Stimulated activated CD4-positive, alpha-beta T cell treated with anti-CD3 and anti-CD28 coated beads, Interleukin-4, amount 100 ng/mL, for 1 hour (primary cell): ENCODE data around the gene RASAL3.
"Not testable (repeated sequence)": the region's sequence is repeated elsewhere in the genome, so short reads cannot be mapped to it uniquely, and the experiment has no call there.

Source experiments
- DNase-seq: peaks from one replicate; pipeline ENCODE4 v3.0.0-alpha.2; 2020

RASAL3 gene

GRCh38 chr19:15418579-15419412 lies 45.5 kb downstream of the RASAL3 start, which contains the start of gene AKAP8L:
AKAP8L (minus strand) TSS chr19:15418988; CDS start chr19:15418923, 65 bp downstream.
- peak; percentile 97 for DNase-seq

GRCh38 chr19:15418231-15418578 lies 46.1 kb downstream of the RASAL3 start:
- DNase-seq, result peak; percentile 20

DNA sequence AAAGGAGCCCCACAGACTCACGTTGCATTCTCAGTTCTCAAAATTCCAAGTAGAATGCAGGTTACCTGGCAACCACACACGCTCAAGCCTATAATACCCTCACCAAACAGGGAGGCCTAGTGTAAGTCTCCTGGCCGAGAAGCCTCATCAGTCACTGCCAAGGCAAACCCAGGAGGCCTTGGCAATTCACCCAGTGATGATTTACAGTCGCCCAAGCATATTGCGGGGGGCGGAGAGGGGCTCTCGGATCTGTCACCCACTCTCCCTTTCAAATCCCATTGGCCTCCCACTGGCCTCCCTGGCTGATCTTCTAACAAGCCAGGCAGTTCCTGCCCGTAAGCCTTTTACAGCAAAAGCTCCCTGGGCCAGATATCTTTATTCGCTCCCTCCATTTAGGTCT lies 46.6 kb downstream of the RASAL3 start:
- no peak for DNase-seq

DNA sequence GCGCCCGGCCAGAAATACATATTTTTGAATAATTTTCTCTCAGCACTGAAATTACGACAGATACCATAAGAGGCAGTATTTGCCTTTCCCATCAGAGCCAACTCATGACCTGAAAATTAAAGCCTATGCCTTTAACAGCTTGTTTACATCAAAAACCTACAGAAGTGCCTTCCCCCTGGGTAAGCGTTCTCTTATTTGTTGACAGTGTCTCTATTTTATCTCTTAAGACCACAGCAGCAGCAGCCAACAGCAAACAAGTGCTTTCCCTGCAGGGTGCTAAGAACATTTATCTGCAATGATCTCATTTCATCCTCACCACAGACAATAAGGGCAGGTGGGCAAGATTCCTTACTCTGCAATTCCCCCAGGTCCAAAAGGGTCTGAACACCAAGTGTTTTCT lies 51.5 kb downstream of the RASAL3 start:
- DNase-seq, result no peak

- DNase-seq, result not testable (repeated sequence)
Observed at GRCh38 chr19:15411351-15411750, 53.0 kb downstream of the RASAL3 start.

DNA sequence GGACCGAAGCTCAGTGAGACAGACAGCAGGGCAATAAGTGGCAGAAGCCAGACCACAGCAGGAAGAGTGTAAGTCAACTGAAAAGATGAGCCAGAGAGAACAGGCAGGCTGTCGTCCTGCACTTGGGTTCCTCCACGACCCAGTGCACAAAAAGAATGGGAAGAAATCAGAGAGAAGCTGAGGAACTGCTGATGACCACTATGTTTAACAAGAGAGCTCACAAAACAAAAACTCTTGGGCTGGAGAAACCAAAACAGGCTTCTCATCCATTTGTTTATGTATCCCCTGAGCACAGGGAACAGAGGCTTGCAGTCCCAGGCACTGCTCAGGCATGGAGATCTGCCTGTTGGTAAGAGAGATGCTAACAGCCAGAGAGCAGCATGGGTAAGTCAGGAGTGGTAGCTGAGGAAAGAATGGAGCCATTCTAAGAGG lies 59.5 kb downstream of the RASAL3 start:
- no peak for DNase-seq

- no peak for DNase-seq
Observed at GRCh38 chr19:15404097-15404779, 60.1 kb downstream of the RASAL3 start.

GRCh38 chr19:15403151-15403531 lies 61.2 kb downstream of the RASAL3 start:
- DNase-seq, result no peak

DNA sequence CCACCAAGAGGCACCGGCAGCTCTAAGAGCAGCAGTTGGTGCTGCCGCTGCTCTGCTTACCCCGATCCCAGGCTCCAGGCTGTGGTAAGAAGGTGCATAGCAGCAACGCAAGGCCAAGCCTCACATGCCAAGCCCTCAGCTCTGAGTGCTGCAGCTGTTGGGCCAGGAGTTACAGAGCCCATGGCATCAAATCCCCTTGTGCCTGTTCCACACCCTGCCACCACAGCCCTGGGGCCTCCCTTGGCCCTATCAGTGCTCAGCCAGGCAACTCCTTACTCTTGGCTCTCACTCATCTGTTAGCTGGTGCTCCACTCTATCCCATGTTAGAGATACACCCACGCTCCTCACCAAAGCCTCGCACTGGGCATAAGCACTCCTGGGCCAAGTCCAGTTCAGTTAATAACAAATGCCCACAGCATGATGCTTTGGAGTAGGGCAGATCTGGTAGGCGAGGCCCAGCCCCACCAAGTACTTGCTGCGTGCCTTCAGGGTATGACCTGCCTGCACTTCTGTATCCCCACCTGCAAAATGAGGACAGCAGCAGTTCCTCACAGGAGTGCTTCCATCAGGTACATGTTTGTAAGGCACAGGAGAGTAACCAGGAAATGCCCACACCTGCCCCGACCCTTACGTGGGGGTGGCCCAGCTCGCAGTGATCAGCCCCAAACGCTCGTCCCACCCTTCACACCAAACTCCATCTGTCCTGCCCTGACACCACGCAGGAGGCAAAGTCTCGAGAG lies 61.8 kb downstream of the RASAL3 start:
- DNase-seq, result no peak
